Mucosa of rectum (tissue), 2 donors: Measurements from ENCODE around the gene NAV3.

ENCODE experiments used
- H3K27ac ChIP-seq, 2 donors: one replicate each; pipeline ENCODE4 v1.7.0; 2013; ENCODE audit warnings: inconsistent platforms in 2 of 2, low read depth in 2 of 2, low read length in 2 of 2
- H3K27me3 ChIP-seq, 2 donors: one replicate each; pipeline ENCODE4 v1.7.0; 2013; ENCODE audit warnings: low read length in 2 of 2; ENCODE audit not compliant: control insufficient read depth in 2 of 2, insufficient read depth in 2 of 2
- H3K36me3 ChIP-seq, 2 donors: one replicate each; pipeline ENCODE4 v1.7.0; 2013; ENCODE audit warnings: low read length in 2 of 2; ENCODE audit not compliant: control insufficient read depth in 2 of 2, insufficient read depth in 2 of 2
- H3K4me1 ChIP-seq, 2 donors: one replicate each; pipeline ENCODE4 v1.7.0; 2013; ENCODE audit warnings: low read length in 2 of 2, mild to moderate bottlenecking in 1 of 2; ENCODE audit not compliant: control insufficient read depth in 2 of 2, insufficient read depth in 2 of 2
- H3K4me3 ChIP-seq, 2 donors: one replicate each; pipeline ENCODE4 v1.7.0; 2013; ENCODE audit warnings: low read length in 2 of 2
- H3K9ac ChIP-seq, 2 donors: one replicate each; pipeline ENCODE4 v1.7.0; 2013; ENCODE audit warnings: low read length in 2 of 2, low read depth in 1 of 2, mild to moderate bottlenecking in 1 of 2
- H3K9me3 ChIP-seq, 2 donors: one replicate each; pipeline ENCODE4 v1.7.0; 2013; ENCODE audit warnings: low read length in 2 of 2; ENCODE audit not compliant: control insufficient read depth in 2 of 2
- donor health status: healthy.
- donor health status: Normal muscosa, but diverticular disease.

Gene NAV3

DNA sequence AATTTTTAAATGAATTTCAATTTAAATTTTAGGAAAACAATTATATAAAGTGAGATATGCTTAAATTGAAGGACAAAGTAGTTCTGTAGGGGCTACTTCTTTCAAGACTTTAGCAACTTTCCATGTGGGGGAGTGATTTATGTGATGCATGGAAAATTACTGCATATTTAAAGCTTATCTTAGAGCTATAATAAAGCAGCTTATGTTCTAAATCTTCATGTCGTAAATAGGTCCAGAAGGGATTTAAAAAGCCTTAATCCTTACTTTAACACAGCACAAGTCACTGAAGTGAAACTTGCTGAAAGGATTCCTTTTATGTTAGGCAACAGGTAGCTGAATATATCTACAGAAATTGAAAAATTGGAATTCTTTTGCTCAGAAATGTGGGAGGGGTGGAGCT is 340.4 kb downstream of the NAV3 start:
- H3K9me3 ChIP-seq = no peaks in the 10 kb centered on the region
- H3K36me3 ChIP-seq = no peaks in the 10 kb centered on the region
- no peaks in the 10 kb centered on the region for H3K4me1 ChIP-seq
- H3K9ac ChIP-seq = no peak overlapping the region
- H3K4me3 ChIP-seq = no peak overlapping the region
- H3K27me3 ChIP-seq = no peaks in the 10 kb centered on the region
- H3K27ac ChIP-seq = no peak overlapping the region

DNA sequence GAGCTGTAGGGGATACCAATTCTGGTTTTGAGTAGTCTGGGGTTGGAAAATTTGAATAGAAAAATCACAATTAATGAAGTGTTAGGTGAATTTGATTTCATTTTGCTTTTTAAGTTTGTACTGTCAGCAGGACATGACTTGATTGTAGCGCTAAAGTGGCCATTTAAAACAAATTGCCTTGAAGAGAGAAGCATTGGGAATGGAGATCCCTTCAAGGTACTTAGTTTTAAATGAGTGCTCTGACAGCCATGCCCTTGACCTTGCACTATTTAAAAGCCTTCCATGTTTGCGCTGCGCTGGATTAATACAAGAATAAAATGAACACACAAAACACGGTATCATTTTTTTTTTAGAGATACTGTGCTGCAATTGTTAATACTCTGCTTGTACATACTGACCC is 345.9 kb downstream of the NAV3 start:
- no peaks in the 10 kb centered on the region for H3K9me3 ChIP-seq
- no peak overlapping the region for H3K4me3 ChIP-seq
- H3K4me1 ChIP-seq = no peaks in the 10 kb centered on the region
- no peak overlapping the region for H3K27ac ChIP-seq
- no peaks in the 10 kb centered on the region for H3K36me3 ChIP-seq
- H3K9ac ChIP-seq = no peak overlapping the region
- no peaks in the 10 kb centered on the region for H3K27me3 ChIP-seq

DNA sequence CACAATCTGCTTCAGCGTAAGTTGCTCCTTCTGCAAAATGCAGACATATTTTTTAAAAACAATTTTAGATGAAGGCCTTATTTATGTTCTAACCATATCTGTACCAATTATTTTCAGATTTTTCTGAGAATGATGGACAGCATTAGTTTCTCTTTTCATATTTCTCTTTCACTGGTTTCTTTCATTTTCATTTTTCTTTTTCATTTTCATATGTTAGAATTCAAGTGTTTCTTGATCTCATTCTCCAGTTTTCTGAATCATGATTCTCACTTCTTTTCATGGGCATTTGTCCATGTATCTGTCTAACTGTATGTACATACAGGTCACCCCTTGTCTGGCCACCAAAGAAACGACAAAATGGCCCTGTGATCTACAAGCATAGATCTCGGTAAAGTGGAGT is 346.6 kb downstream of the NAV3 start:
- H3K36me3 ChIP-seq = no peaks in the 10 kb centered on the region
- H3K9ac ChIP-seq = no peak overlapping the region
- no peaks in the 10 kb centered on the region for H3K27me3 ChIP-seq
- no peaks in the 10 kb centered on the region for H3K9me3 ChIP-seq
- no peak overlapping the region for H3K27ac ChIP-seq
- no peak overlapping the region for H3K4me3 ChIP-seq
- H3K4me1 ChIP-seq = no peaks in the 10 kb centered on the region

DNA sequence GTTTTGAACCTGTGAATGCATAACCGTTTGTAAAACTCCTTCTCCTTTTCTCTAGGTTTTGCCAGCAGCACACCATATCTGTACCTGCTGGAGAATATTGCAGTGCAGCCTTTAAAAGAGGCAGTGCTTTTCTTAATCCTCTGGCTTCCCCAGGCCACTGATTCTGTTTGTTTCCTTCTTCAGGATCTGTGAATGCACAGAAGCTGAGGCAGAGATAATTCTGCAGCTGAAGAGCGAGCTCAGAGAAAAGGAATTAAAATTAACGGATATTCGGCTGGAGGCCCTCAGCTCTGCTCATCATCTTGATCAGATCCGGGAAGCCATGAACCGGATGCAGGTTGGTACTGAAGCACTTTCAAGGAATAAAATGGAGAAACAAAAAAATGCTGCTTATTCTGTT is 348.7 kb downstream of the NAV3 start:
- H3K4me3 ChIP-seq = no peak overlapping the region
- no peaks in the 10 kb centered on the region for H3K9me3 ChIP-seq
- no peaks in the 10 kb centered on the region for H3K4me1 ChIP-seq
- no peaks in the 10 kb centered on the region for H3K27me3 ChIP-seq
- no peak overlapping the region for H3K27ac ChIP-seq
- H3K36me3 ChIP-seq = no peaks in the 10 kb centered on the region
- no peak overlapping the region for H3K9ac ChIP-seq

DNA sequence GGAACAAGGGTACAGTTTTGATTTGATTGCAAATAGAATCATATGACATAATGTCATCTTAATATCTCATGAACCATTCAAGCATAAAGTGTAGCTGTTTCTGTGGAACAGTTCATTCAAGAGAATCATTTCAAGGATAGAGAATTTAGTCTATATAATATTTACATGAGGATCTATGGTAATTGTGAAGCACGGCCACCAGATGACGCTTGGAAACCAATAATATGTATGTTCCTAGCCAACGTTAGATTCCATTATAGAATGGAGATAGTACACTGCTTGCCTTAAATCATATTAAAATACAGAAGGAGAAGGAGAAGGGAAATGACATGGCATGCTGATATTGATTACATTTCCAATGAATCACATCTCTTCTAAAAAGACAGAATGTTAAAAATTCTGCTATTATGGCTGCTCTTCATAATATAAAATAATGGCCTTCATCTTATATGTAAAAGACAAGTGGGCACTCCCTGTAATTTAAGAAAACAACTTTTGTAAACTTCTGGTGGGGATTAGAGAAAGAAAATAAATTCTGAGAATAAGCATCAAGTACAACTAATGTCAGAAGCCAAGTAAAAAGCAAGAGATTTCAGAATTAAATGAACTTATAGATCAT is 351.0 kb downstream of the NAV3 start:
- Histone ChIP-seq H3K4me1 (no peaks in the 10 kb centered on the region), H3K36me3 (no peaks in the 10 kb centered on the region), H3K27ac (no peak overlapping the region), H3K9ac (no peak overlapping the region), H3K4me3 (no peak overlapping the region), H3K27me3 (no peaks in the 10 kb centered on the region), H3K9me3 (no peaks in the 10 kb centered on the region)

DNA sequence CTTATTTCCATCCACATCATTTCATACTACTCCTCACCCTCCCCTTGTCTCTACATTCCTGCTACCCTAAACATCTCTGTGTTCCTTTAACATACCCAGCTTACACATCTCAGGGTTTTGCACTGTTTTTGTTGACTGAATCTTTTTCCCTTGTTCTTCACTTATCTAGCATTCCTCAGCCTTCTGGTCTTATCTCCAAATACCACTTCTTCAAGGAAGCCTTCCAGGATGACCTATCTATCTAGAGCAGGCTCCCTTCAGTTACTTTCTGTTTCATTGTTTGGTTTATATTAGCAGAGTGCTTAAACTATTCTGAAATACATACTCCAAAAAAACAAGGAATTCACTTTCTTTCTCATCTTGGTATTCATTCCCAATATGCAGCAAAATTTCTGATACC is 353.1 kb downstream of the NAV3 start:
- Histone ChIP-seq H3K36me3 (no peaks in the 10 kb centered on the region), H3K27ac (no peak overlapping the region), H3K4me3 (no peak overlapping the region), H3K4me1 (no peaks in the 10 kb centered on the region), H3K27me3 (no peaks in the 10 kb centered on the region), H3K9me3 (no peaks in the 10 kb centered on the region), H3K9ac (no peak overlapping the region)

DNA sequence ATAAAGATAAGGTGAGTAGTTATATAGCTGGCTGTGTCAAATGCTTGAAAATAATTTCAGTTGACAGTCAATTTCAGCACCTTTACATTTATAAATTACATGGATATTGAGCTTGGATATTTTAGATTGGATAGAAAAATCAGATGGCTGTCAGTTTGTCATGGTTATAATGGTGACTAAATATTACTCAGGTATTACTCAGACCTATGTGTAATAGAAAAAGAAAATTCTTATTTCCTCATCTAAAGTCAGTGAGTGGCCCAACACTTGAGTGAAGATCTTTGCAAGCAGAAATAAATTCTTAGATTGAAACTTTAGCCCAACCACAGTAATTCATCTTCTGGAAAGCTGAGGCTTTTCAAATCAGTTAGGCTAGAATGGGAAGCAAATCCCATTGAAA is 354.4 kb downstream of the NAV3 start:
- Histone ChIP-seq H3K27ac (no peak overlapping the region), H3K27me3 (no peaks in the 10 kb centered on the region), H3K36me3 (no peaks in the 10 kb centered on the region), H3K4me1 (no peaks in the 10 kb centered on the region), H3K9me3 (no peaks in the 10 kb centered on the region), H3K9ac (no peak overlapping the region), H3K4me3 (no peak overlapping the region)

DNA sequence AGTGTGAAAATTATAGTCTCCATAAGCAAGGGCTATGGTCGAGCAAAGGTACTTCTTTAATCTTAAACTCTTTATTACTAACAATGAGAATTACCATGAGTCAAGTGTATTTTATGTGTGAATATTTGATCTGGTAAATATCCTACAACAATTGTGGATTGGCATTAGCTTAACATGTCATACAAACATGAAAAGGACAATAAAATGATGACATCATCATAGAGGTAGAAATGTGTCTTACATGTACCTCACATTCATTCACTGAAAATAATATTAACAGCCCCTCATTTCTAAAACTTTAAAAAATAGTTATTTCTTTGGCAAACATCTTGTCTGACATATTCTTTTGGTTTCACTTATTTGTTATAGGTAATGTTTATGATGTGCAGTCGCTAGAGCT is 355.0 kb downstream of the NAV3 start:
- Histone ChIP-seq H3K9me3 (no peaks in the 10 kb centered on the region), H3K36me3 (no peaks in the 10 kb centered on the region), H3K9ac (no peak overlapping the region), H3K4me3 (no peak overlapping the region), H3K27ac (no peak overlapping the region), H3K4me1 (no peaks in the 10 kb centered on the region), H3K27me3 (no peaks in the 10 kb centered on the region)

DNA sequence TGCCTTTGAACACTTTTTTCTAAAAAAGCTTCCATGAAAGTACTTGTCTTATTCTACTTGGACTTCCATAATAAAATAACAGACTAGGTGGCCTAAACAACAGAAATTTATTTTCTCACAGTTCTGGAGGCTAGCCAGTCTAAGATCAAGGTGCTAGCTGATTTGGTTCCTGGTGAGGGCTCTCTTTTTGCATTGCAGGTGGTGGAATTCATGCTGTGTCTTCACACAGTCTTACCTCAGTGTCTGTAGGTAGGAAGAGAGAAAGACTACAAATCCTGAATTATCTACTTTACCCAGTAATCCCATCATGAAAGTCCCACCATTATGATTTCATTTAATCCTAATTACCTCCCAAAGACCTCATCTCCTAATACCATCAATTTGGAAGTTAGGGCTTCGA is 356.0 kb downstream of the NAV3 start:
- no peaks in the 10 kb centered on the region for H3K27me3 ChIP-seq
- no peak overlapping the region for H3K4me3 ChIP-seq
- no peaks in the 10 kb centered on the region for H3K4me1 ChIP-seq
- no peaks in the 10 kb centered on the region for H3K36me3 ChIP-seq
- H3K9me3 ChIP-seq = no peaks in the 10 kb centered on the region
- H3K9ac ChIP-seq = no peak overlapping the region
- no peak overlapping the region for H3K27ac ChIP-seq

DNA sequence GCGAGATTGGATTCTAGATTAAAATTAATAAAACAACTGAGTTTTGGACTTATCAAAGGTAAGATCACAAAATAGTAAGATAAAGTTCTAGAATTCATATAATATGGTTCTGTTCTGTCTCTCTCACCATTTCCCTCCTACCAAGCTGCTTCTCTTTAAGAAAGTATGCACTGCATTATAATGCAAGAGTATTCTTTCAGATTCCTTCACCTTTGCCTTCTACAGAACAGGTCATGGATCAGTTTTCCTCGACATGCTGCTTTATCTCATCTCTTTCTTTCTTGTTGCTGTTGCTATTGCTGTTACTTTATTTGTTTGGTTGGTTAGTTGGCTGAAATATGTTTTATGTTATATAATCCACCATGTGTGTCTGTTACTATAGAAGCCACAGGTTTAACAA is 357.0 kb downstream of the NAV3 start:
- no peak overlapping the region for H3K9ac ChIP-seq
- H3K27me3 ChIP-seq = no peaks in the 10 kb centered on the region
- no peaks in the 10 kb centered on the region for H3K9me3 ChIP-seq
- H3K4me1 ChIP-seq = no peaks in the 10 kb centered on the region
- H3K4me3 ChIP-seq = no peak overlapping the region
- no peak overlapping the region for H3K27ac ChIP-seq
- no peaks in the 10 kb centered on the region for H3K36me3 ChIP-seq

DNA sequence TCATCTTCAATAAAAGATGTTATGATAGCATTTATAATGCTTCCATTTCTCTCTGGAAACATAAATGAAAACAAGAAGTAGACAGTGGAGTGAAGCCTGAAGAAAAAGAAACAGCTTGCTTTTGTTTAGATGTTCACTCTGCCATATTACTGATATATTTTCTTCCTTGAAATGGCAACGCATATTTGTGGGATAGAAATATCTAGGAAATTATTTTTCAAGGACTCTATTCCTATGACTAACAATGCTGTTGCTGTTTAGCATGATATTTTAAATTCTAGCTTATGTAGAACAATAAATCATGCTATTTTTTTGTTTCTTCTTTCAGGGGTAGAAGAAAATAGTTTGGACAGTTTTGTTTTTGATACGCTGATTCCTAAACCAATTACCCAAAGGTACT is 359.0 kb downstream of the NAV3 start:
- Histone ChIP-seq H3K9ac (no peak overlapping the region), H3K9me3 (no peaks in the 10 kb centered on the region), H3K4me3 (no peak overlapping the region), H3K27me3 (no peaks in the 10 kb centered on the region), H3K36me3 (no peaks in the 10 kb centered on the region), H3K27ac (no peak overlapping the region), H3K4me1 (no peaks in the 10 kb centered on the region)
